ENCODE results near the gene FHIT.

DNA sequence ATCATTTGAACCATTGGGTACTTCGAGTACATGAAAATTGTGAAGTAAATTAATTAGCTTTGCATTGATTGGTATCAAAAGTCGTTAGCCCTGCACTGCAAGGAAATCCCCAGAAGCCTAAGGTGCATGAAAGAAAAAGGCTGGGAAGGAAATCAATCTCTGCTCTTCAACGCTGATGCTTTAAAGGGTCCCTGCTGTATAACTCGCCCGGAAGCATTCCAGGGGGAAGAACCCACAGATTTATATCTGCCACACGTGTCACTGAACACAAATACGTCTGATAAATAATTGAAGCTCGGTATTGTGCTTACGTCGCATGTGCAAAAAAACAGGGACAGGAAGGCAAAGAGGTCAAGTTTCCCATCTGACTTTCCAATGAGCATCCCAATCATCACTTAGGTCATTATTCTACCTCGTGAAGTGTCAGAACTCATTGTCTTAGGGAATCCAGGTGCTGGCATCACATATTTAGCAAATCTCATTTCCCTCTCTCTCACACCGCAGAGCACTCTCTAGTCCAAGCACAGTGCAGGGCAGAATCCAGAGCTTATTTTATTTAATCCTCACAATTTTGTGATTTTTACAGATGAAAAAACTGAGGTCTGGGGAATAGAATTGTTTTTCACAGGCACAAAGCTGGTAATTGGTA lies 1397.1 kb downstream of the FHIT start:
- TF ChIP-seq, protein P1, sequence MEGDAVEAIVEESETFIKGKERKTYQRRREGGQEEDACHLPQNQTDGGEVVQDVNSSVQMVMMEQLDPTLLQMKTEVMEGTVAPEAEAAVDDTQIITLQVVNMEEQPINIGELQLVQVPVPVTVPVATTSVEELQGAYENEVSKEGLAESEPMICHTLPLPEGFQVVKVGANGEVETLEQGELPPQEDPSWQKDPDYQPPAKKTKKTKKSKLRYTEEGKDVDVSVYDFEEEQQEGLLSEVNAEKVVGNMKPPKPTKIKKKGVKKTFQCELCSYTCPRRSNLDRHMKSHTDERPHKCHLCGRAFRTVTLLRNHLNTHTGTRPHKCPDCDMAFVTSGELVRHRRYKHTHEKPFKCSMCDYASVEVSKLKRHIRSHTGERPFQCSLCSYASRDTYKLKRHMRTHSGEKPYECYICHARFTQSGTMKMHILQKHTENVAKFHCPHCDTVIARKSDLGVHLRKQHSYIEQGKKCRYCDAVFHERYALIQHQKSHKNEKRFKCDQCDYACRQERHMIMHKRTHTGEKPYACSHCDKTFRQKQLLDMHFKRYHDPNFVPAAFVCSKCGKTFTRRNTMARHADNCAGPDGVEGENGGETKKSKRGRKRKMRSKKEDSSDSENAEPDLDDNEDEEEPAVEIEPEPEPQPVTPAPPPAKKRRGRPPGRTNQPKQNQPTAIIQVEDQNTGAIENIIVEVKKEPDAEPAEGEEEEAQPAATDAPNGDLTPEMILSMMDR (IDR thresholded peaks at IDR 0.05 in 2 of 3, conservative IDR thresholded peaks at IDR 0.05 in 1 of 3; ENCODE audit: control insufficient read depth in 2 of 3, extremely low read depth in 1 of 3, insufficient read depth in 1 of 3, low read depth in 3 of 3, low read length in 3 of 3): no peak
- TF ChIP-seq CHD4 (IDR thresholded peaks at IDR 0.05): no peak
- no peak for TF ChIP-seq EZH2 (IDR thresholded peaks at IDR 0.05; ENCODE audit: borderline replicate concordance, control insufficient read depth, low read depth, low read length)
- no peak for TF ChIP-seq CREM (IDR thresholded peaks at IDR 0.05; ENCODE audit: low read depth)
- no peak for TF ChIP-seq POLR2A (IDR thresholded peaks at IDR 0.05; ENCODE audit: low read depth, low read length)
- no peak for TF ChIP-seq SMC3 (IDR thresholded peaks at IDR 0.05; ENCODE audit: borderline replicate concordance, low read length)
